K562 (cell line): ENCODE data around the gene LPCAT3. TPM values are rescaled to one million over a fixed set of nuclear protein-coding genes. Genes with fewer than 3 reads are reported as not detected.
A peak's percentile ranks its signal among the peaks of the same experiment; 100 is the strongest.

ENCODE experiments used
- ATAC-seq: fragments of 200-7000 bp; cut with Tn5 transposase; 3 replicates; pipeline ENCODE4 v1.9.1; 2020; ENCODE audit warnings: moderate library complexity
- BruUV-seq: library from RNA; stranded (reverse); fragments of 400-500 nt; replicated peaks from 2 replicates; lab custom pipeline; 2021; lab: Mats Ljungman, UMichigan
- CTCF ChIA-PET: fragments of 300-600 bp; formaldehyde crosslinking; extraction: SDS; loops from one replicate; lab custom pipeline; 2021; ENCODE audit warnings: low intra/inter-chr PET ratio; lab: Yijun Ruan, JAX
- POLR2A ChIA-PET: fragments of 300-600, 350-650 bp; sonication (Branson Sonifier 250); formaldehyde crosslinking; extraction: SDS; loops from one replicate; lab custom pipeline; 2021; ENCODE audit warnings: antibody characterized with exemption, inconsistent platforms; lab: Yijun Ruan, JAX
- DNase-seq, 4 experiments: peaks; one replicate each; pipeline versions ENCODE4 v3.0.0 to v3.0.0-alpha.2; 2011 to 2018; ENCODE audit warnings: low spot score in 3 of 4, mixed read lengths in 3 of 4; ENCODE audit errors: extremely low read depth in 1 of 4
- FAIRE-seq: peaks from 2 replicates; lab custom pipeline; 2011; peaks lifted over from hg19 to GRCh38; lab: Jason Lieb, UNC
- H2AFZ ChIP-seq: 2 replicates; pipeline ENCODE4 v1.6.0; 2011; ENCODE audit warnings: low read depth, low read length, control low read depth, inconsistent platforms
- H3K27ac ChIP-seq: fragments of 200-600 bp; 3 replicates; pipeline ENCODE4 v1.8.0; 2011; ENCODE audit warnings: low read depth, mild to moderate bottlenecking, control low read depth, inconsistent platforms, low read length, moderate library complexity, mixed read lengths; ENCODE audit errors: extremely low read depth
- H3K27me3 ChIP-seq, 2 experiments: fragments of 300-600 bp in 1 of 2; 2 replicates in 1 of 2; 3 replicates in 1 of 2; pipeline versions ENCODE4 v1.6.0 to v1.8.0; 2011; ENCODE audit warnings: inconsistent platforms in 2 of 2, low read length in 2 of 2, mild to moderate bottlenecking in 1 of 2, mixed read lengths in 1 of 2, moderate library complexity in 1 of 2; ENCODE audit not compliant: control insufficient read depth in 2 of 2, insufficient read depth in 2 of 2
- H3K36me3 ChIP-seq: fragments of 300-600 bp; 3 replicates; pipeline ENCODE4 v1.8.0; 2011; ENCODE audit warnings: mild to moderate bottlenecking, low read length, inconsistent platforms; ENCODE audit not compliant: control insufficient read depth, insufficient read depth
- H3K4me1 ChIP-seq, 2 experiments: fragments of 200-600 bp in 1 of 2; replicated peaks in 1 of 2; 2 replicates in 1 of 2; 3 replicates in 1 of 2; pipeline versions ENCODE4 v1.5.1 to v1.8.0; 2011; ENCODE audit warnings: inconsistent platforms in 2 of 2, low read length in 2 of 2, mild to moderate bottlenecking in 1 of 2, mixed read lengths in 1 of 2, moderate library complexity in 1 of 2; ENCODE audit not compliant: control insufficient read depth in 2 of 2, insufficient read depth in 2 of 2
- H3K4me2 ChIP-seq: 2 replicates; pipeline ENCODE4 v1.6.1; 2011; ENCODE audit warnings: low read length, control low read depth, inconsistent platforms, mixed read lengths; ENCODE audit not compliant: insufficient read depth
- H3K4me3 ChIP-seq: fragments of 200-600 bp; sonication (generic), shearing (Covaris generic); 2 replicates; pipeline ENCODE4 v1.5.1; 2016; ENCODE audit warnings: control low read depth, inconsistent platforms
- H3K79me2 ChIP-seq: fragments of 200-600 bp; 3 replicates; pipeline ENCODE4 v1.8.0; 2011; ENCODE audit warnings: low read length, inconsistent platforms; ENCODE audit not compliant: control insufficient read depth, insufficient read depth
- H3K9ac ChIP-seq, 2 experiments: 2 replicates each; pipeline versions ENCODE4 v1.6.0 to v1.6.1; 2011; ENCODE audit warnings: low read depth in 2 of 2, low read length in 2 of 2, control low read depth in 1 of 2, inconsistent platforms in 1 of 2, mild to moderate bottlenecking in 1 of 2, mixed read lengths in 1 of 2; ENCODE audit not compliant: insufficient read depth in 1 of 2
- H3K9me1 ChIP-seq: one replicate; pipeline ENCODE4 v1.6.0; 2011; ENCODE audit warnings: inconsistent platforms, mild to moderate bottlenecking, low read length, moderate library complexity; ENCODE audit not compliant: control insufficient read depth, insufficient read depth
- H3K9me3 ChIP-seq: replicated peaks from 2 replicates; pipeline ENCODE4 v1.5.1; 2011; ENCODE audit warnings: low read depth, low read length, inconsistent platforms; ENCODE audit not compliant: control insufficient read depth, insufficient read depth
- H4K20me1 ChIP-seq: replicated peaks from 2 replicates; pipeline ENCODE4 v1.6.1; 2011; ENCODE audit warnings: low read length, inconsistent platforms, mixed read lengths; ENCODE audit not compliant: control insufficient read depth, insufficient read depth
- CBFA2T3 ChIP-seq: fragments of 450-650 bp; IDR thresholded peaks from 2 replicates; pipeline ENCODE4 v1.6.1; 2017
- GABPB1 ChIP-seq: sonication (generic); formaldehyde crosslinking; IDR thresholded peaks from 2 replicates; pipeline ENCODE4 v1.8.0; 2022; ENCODE audit warnings: mild to moderate bottlenecking, missing genetic modification reagents
- HMGN3 ChIP-seq: IDR thresholded peaks from 2 replicates; pipeline ENCODE4 v1.6.1; 2011; ENCODE audit warnings: borderline replicate concordance, low read depth, mild to moderate bottlenecking, mixed read lengths, low read length; ENCODE audit not compliant: insufficient read length; ENCODE audit errors: extremely low read depth
- MBD2 ChIP-seq: sonication (generic); IDR thresholded peaks from 2 replicates; pipeline ENCODE4 v1.6.1; 2016; ENCODE audit warnings: low read depth, borderline replicate concordance
- MXI1 ChIP-seq: IDR thresholded peaks from 2 replicates; pipeline ENCODE4 v1.6.1; 2011; ENCODE audit warnings: low read depth, mild to moderate bottlenecking, improper control_type of control experiment, low read length
- MYNN ChIP-seq, 2 experiments: sonication (generic); formaldehyde crosslinking in 1 of 2; IDR thresholded peaks; 2 replicates each; pipeline versions ENCODE4 v1.5.0 to v1.6.1; 2016 to 2020; ENCODE audit warnings: antibody characterized with exemption in 1 of 2, missing genetic modification reagents in 1 of 2
- NRF1 ChIP-seq, 2 experiments: fragments of 450-650 bp; IDR thresholded peaks in 1 of 2; conservative IDR thresholded peaks in 1 of 2; 2 replicates each; pipeline ENCODE4 v1.6.1; 2014; ENCODE audit warnings: mild to moderate bottlenecking in 2 of 2
- PHF8 ChIP-seq: fragments of 200-600 bp; sonication (generic); IDR thresholded peaks from 2 replicates; pipeline ENCODE4 v1.6.1; 2012; ENCODE audit warnings: mixed run types, mild to moderate bottlenecking, inconsistent platforms, low read length, moderate library complexity, borderline replicate concordance
- SETDB1 ChIP-seq: IDR thresholded peaks from one replicate; pipeline ENCODE4 v1.6.1; 2012; ENCODE audit warnings: low read length, control low read depth, inconsistent platforms
- SIN3A ChIP-seq, 2 experiments: fragments of 150-350 bp in 1 of 2; IDR thresholded peaks; 2 replicates each; pipeline ENCODE4 v1.6.1; 2011 to 2016; ENCODE audit warnings: borderline replicate concordance in 2 of 2, low read depth in 2 of 2, low read length in 2 of 2, mild to moderate bottlenecking in 2 of 2, moderate library complexity in 2 of 2; ENCODE audit not compliant: control insufficient read depth in 1 of 2
- ZFX ChIP-seq: sonication (generic); formaldehyde crosslinking; IDR thresholded peaks from 2 replicates; pipeline ENCODE4 v1.8.0; 2022; ENCODE audit warnings: mild to moderate bottlenecking, missing genetic modification reagents, moderate library complexity
- WGBS: fragments of 100-300 bp; shearing (Covaris generic); methylation state at CpG from one replicate; pipeline ENCODE4 v1.1.6; 2016; ENCODE audit warnings: low coverage, mixed read lengths; ENCODE audit not compliant: insufficient coverage; ENCODE audit errors: missing lambda C conversion rate; 5-methylcytosine and 5-hydroxymethylcytosine counted together
- in situ Hi-C: fragments of 300-500 bp; cut with MboI; formaldehyde crosslinking; loops from 4 replicates; pipeline ENCODE4 v1.15.0; 2018; ENCODE audit warnings: inconsistent platforms, mixed read lengths
- intact Hi-C: fragments of 100-400 bp; cut with micrococcal nuclease; formaldehyde crosslinking; loops from 2 replicates; pipeline ENCODE4 v1.14.2; 2022
- polyA plus RNA-seq, 8 experiments: library from polyadenylated mRNA; depleted of rRNA in 4 of 8; stranded (reverse) in 5 of 8; unstranded in 3 of 8; fragments of >200 nt; fragmentation: Nextera tagmentation in 2 of 8; fragmentation: Illumina TruSeq in 1 of 8; extraction: Ambion mirVana in 2 of 8; extraction: Trizol in 1 of 8; gene quantifications; 2 replicates each; pipeline versions ENCODE4 v1.2.1 to v1.2.3, GENCODE V29; 2011 to 2014; ENCODE audit warnings: inconsistent platforms in 1 of 8, missing spikeins in 1 of 8
- total RNA-seq, 7 experiments: library from RNA; depleted of rRNA in 6 of 7; stranded (reverse); fragments of >200 nt in 6 of 7; fragmentation: Illumina TruSeq in 2 of 7; extraction: Trizol in 2 of 7; gene quantifications; 2 replicates each; pipeline versions ENCODE4 v1.2.1 to v1.2.3, GENCODE V29; 2011 to 2021; ENCODE audit warnings: low replicate concordance in 1 of 7
- TF ChIP-seq, protein P1 (sequence below), 2 experiments: fragments of 450-650 bp; IDR thresholded peaks; 2 replicates each; pipeline ENCODE4 v1.6.1; 2018; ENCODE audit warnings: mild to moderate bottlenecking in 2 of 2, low read depth in 1 of 2; ENCODE audit not compliant: partially characterized antibody in 2 of 2
- TF ChIP-seq, protein P2 (sequence below): sonication (generic); formaldehyde crosslinking; IDR thresholded peaks from 2 replicates; pipeline ENCODE4 v1.9.0; 2022; ENCODE audit warnings: mild to moderate bottlenecking, missing genetic modification reagents

LPCAT3 gene
- total and polyA plus RNA-seq, 9 of the 15 experiments (the other 6 are each of a cell fraction or from before 2014, with no cell fraction given), result 4.9 to 52.5 (median 25.3) TPM

DNA sequence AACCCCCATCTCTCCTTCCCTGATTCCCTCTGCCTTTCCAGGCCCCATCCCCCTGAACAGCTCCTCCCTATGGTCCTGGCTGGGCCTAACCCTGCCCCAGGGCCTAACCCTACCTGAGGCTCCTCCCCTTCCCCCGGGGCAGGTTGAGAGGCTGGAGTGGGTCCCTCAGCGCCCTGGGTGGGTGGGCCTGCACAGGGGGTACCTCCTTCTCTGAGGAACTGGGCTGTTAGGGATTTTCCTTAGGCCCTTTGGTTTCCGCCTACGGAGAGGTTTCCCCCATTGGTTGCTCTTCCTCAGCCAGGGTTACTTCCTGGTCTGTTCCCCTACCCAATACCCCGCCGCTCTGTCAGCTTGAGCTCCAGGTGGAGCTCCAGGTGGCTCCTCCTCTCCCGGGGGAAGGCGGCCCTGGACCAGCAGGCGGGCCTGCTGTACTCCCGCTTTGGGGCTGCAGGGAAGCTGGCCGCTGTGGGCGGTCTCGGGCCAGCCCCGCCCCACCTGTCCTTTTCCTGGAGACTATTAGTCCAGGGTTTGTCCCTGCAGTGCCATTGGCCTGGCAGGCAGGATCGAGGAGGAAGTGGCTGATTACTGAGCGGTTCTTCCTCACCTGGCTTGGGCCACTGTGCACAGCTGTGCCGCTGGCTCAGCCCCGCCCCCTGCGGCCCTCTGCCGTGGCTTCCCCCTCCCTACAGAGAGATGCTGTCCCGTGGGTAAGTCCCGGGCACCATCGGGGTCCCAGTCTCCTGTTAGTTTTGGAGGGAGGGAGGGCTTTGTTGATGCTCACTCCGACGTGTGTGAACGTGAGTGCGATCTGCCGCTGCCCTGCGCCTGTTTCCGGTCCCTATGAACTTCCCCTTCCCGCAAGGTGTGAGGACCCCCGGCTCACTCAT, 72.0 kb downstream of the LPCAT3 start:
- peak; percentile 88 for FAIRE-seq
- peaks cover 10% of the 10 kb centered on the region; the same call in 1 of the 3 replicates for H3K36me3 ChIP-seq
- no peaks in the 10 kb centered on the region for H3K9me1 ChIP-seq
- no peaks in the 10 kb centered on the region for H3K9me3 ChIP-seq
- WGBS, result 9% methylated on average over 6 of the region's 32 CpGs
- peak overlapping the region; percentile 16 to 87; a peak in 3 of 4 replicates for H3K9ac ChIP-seq
- peaks cover 13 to 54% of the 10 kb centered on the region in 2 experiments for H3K4me1 ChIP-seq
- ChIA-PET POLR2A (interaction anchor here (0.5 to 6.3 kb wide), 13 partner anchors 13 to 301 kb away, joined by 3 to 98 read pairs (median 4); partner anchors contain the start of gene ATN1), CTCF (interaction anchor here (1.2 kb wide), 1 partner anchor 19 kb away, joined by 4 read pairs; no protein-coding TSS in a partner anchor)
- intact Hi-C loops (loop anchor here (1.0 kb wide), 1 partner anchor 14 kb away; no protein-coding TSS in a partner anchor), in situ Hi-C loops (no loop called here)
- H3K27me3 ChIP-seq, result no peaks in the 10 kb centered on the region
- peak; percentile 65 for ATAC-seq
- peaks cover 13% of the 10 kb centered on the region for H3K79me2 ChIP-seq
- peak overlapping the region; percentile 13; the same call in 1 of the 2 replicates for H3K4me3 ChIP-seq
- BruUV-seq, result no TSS peak
- H3K27ac ChIP-seq, result peak overlapping the region; percentile 50; the same call in 2 of the 3 replicates
- peak overlapping the region; percentile 94 for H3K4me2 ChIP-seq
- peak; percentile 62 to 87 (median 73) for DNase-seq
- peak overlapping the region; percentile 35 for H2AFZ ChIP-seq
- H4K20me1 ChIP-seq, result no peaks in the 10 kb centered on the region
- TF ChIP-seq, protein P1, sequence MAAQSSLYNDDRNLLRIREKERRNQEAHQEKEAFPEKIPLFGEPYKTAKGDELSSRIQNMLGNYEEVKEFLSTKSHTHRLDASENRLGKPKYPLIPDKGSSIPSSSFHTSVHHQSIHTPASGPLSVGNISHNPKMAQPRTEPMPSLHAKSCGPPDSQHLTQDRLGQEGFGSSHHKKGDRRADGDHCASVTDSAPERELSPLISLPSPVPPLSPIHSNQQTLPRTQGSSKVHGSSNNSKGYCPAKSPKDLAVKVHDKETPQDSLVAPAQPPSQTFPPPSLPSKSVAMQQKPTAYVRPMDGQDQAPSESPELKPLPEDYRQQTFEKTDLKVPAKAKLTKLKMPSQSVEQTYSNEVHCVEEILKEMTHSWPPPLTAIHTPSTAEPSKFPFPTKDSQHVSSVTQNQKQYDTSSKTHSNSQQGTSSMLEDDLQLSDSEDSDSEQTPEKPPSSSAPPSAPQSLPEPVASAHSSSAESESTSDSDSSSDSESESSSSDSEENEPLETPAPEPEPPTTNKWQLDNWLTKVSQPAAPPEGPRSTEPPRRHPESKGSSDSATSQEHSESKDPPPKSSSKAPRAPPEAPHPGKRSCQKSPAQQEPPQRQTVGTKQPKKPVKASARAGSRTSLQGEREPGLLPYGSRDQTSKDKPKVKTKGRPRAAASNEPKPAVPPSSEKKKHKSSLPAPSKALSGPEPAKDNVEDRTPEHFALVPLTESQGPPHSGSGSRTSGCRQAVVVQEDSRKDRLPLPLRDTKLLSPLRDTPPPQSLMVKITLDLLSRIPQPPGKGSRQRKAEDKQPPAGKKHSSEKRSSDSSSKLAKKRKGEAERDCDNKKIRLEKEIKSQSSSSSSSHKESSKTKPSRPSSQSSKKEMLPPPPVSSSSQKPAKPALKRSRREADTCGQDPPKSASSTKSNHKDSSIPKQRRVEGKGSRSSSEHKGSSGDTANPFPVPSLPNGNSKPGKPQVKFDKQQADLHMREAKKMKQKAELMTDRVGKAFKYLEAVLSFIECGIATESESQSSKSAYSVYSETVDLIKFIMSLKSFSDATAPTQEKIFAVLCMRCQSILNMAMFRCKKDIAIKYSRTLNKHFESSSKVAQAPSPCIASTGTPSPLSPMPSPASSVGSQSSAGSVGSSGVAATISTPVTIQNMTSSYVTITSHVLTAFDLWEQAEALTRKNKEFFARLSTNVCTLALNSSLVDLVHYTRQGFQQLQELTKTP (IDR thresholded peaks at IDR 0.05; ENCODE audit: low read depth in 1 of 2, partially characterized antibody in 2 of 2), result no peak
- TF ChIP-seq GABPB1 (CRISPR knock-in tag), result 0 out of 2 replicates have a peak, but pooled peaks have one; percentile 15
- peak; percentile 24; the same call in 1 of the 2 replicates for TF ChIP-seq CBFA2T3
- peak; percentile 56 for TF ChIP-seq HMGN3
- TF ChIP-seq SETDB1, result no peak
- TF ChIP-seq, protein P2, sequence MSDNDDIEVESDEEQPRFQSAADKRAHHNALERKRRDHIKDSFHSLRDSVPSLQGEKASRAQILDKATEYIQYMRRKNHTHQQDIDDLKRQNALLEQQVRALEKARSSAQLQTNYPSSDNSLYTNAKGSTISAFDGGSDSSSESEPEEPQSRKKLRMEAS (CRISPR knock-in tag), result peak; percentile 38
- TF ChIP-seq NRF1 (conservative IDR thresholded peaks at IDR 0.05 in 1 of 2, IDR thresholded peaks at IDR 0.05 in 1 of 2), result peak; percentile 31 to 61; a peak in 3 of 4 replicates
- peak in 1 of 2 experiments; percentile 11; a peak in 1 of 4 replicates for TF ChIP-seq SIN3A (IDR thresholded peaks at IDR 0.05; ENCODE audit: borderline replicate concordance in 2 of 2, control insufficient read depth in 1 of 2, low read depth in 2 of 2, low read length in 2 of 2)
- peak; percentile 58; the same call in 1 of the 2 replicates for TF ChIP-seq ZFX (CRISPR knock-in tag)
- TF ChIP-seq MYNN (IDR thresholded peaks at IDR 0.05), result 0 out of 2 replicates have a peak, but pooled peaks have one; percentile 30
- TF ChIP-seq MYNN (CRISPR knock-in tag; IDR thresholded peaks at IDR 0.05), result no peak
- TF ChIP-seq MXI1, result 0 out of 2 replicates have a peak, but pooled peaks have one; percentile 16
- TF ChIP-seq MBD2, result no peak
- TF ChIP-seq PHF8, result peak; percentile 40; the same call in 1 of the 2 replicates
